Type B pancreatic cell (in vitro differentiated cells): ENCODE results near the gene TTC39C. TPM values are rescaled to one million over a fixed set of nuclear protein-coding genes. Genes with fewer than 3 reads are reported as not detected.

Experiments
- DNase-seq: peaks from one replicate; pipeline ENCODE4 v3.0.0; 2021; ENCODE audit warnings: mixed read lengths; ENCODE audit not compliant: unreplicated experiment; ENCODE audit errors: extremely low spot score
- H3K27ac Mint-ChIP-seq: 2 replicates; pipeline ENCODE4 v1.8.0; 2021; ENCODE audit warnings: mild to moderate bottlenecking, mixed read lengths
- H3K27me3 Mint-ChIP-seq: 2 replicates; pipeline ENCODE4 v1.8.0; 2021; ENCODE audit warnings: mixed read lengths
- H3K36me3 Mint-ChIP-seq: 2 replicates; pipeline ENCODE4 v1.8.0; 2021; ENCODE audit warnings: mixed read lengths
- H3K4me1 Mint-ChIP-seq: one replicate; pipeline ENCODE4 v1.8.0; 2021; ENCODE audit warnings: mixed read lengths; ENCODE audit not compliant: unreplicated experiment
- H3K4me3 Mint-ChIP-seq: 2 replicates; pipeline ENCODE4 v1.8.0; 2021; ENCODE audit warnings: mild to moderate bottlenecking, mixed read lengths
- H3K9me3 Mint-ChIP-seq: 2 replicates; pipeline ENCODE4 v1.8.0; 2021; ENCODE audit warnings: mixed read lengths
- CTCF ChIP-seq: fragments of 200-600 bp; sonication (generic); conservative IDR thresholded peaks from 2 replicates; pipeline ENCODE4 v1.5.0; 2021; ENCODE audit warnings: antibody characterized with exemption, mild to moderate bottlenecking
- total RNA-seq: library from RNA; stranded (reverse); gene quantifications from 2 replicates; pipeline ENCODE4 v1.2.1, GENCODE V29; 2021; ENCODE audit warnings: low replicate concordance

The TTC39C gene
- total RNA-seq, 1 donor from 2014 or later = 21.6 TPM

GRCh38 chr18:24011123-24011917 is 3.2 kb upstream of the TTC39C start:
- no peaks in the 10 kb centered on the region for H3K9me3 Mint-ChIP-seq
- peaks cover 7% of the 10 kb centered on the region for H3K4me1 Mint-ChIP-seq
- DNase-seq = no peak
- peaks cover 26% of the 10 kb centered on the region for H3K27me3 Mint-ChIP-seq
- H3K36me3 Mint-ChIP-seq = no peaks in the 10 kb centered on the region
- no peak overlapping the region for H3K4me3 Mint-ChIP-seq
- no peak overlapping the region for H3K27ac Mint-ChIP-seq
- no peak for TF ChIP-seq CTCF

- Mint-ChIP-seq H3K27ac (no peak overlapping the region), H3K36me3 (no peaks in the 10 kb centered on the region), H3K4me3 (peak overlapping the region; percentile 51), H3K9me3 (no peaks in the 10 kb centered on the region), H3K27me3 (peaks cover 26% of the 10 kb centered on the region), H3K4me1 (peaks cover 20% of the 10 kb centered on the region)
- TF ChIP-seq CTCF = no peak
- DNase-seq = no peak
Measured at GRCh38 chr18:24013051-24013450, 1.5 kb upstream of the TTC39C start.

- no peak for TF ChIP-seq CTCF
- Mint-ChIP-seq H3K27me3 (peaks cover 15% of the 10 kb centered on the region), H3K9me3 (no peaks in the 10 kb centered on the region), H3K36me3 (peaks cover 9% of the 10 kb centered on the region), H3K27ac (peak overlapping the region; percentile 89), H3K4me1 (peaks cover 20% of the 10 kb centered on the region), H3K4me3 (peak overlapping the region; percentile 92)
- DNase-seq = peak; percentile 73
Measured at GRCh38 chr18:24014986-24015638, 558 bp downstream of the TTC39C start.

GRCh38 chr18:24015639-24016631 is 1.4 kb downstream of the TTC39C start:
- H3K27ac Mint-ChIP-seq = peak overlapping the region; percentile 89
- H3K27me3 Mint-ChIP-seq = peaks cover 15% of the 10 kb centered on the region
- no peaks in the 10 kb centered on the region for H3K9me3 Mint-ChIP-seq
- H3K4me1 Mint-ChIP-seq = peaks cover 20% of the 10 kb centered on the region
- H3K4me3 Mint-ChIP-seq = peak overlapping the region; percentile 92
- no peak for DNase-seq
- no peak for TF ChIP-seq CTCF
- peaks cover 9% of the 10 kb centered on the region for H3K36me3 Mint-ChIP-seq

- Mint-ChIP-seq H3K4me1 (peaks cover 22% of the 10 kb centered on the region), H3K27ac (peak overlapping the region; percentile 89), H3K27me3 (peaks cover 13% of the 10 kb centered on the region), H3K9me3 (no peaks in the 10 kb centered on the region), H3K36me3 (peaks cover 9% of the 10 kb centered on the region), H3K4me3 (peak overlapping the region; percentile 92)
- TF ChIP-seq CTCF = peak; percentile 62
- no peak for DNase-seq
Measured at GRCh38 chr18:24016643-24017042, 2.1 kb downstream of the TTC39C start.
